HG02678 (cell line): ENCODE results near the gene CCDC89.

ENCODE experiments used
- ATAC-seq: cut with Tn5 transposase; IDR thresholded peaks from one replicate; pipeline ENCODE4 v1.9.1; 2021; ENCODE audit warnings: mild to moderate bottlenecking, moderate library complexity; ENCODE audit not compliant: unreplicated experiment

The CCDC89 gene

DNA sequence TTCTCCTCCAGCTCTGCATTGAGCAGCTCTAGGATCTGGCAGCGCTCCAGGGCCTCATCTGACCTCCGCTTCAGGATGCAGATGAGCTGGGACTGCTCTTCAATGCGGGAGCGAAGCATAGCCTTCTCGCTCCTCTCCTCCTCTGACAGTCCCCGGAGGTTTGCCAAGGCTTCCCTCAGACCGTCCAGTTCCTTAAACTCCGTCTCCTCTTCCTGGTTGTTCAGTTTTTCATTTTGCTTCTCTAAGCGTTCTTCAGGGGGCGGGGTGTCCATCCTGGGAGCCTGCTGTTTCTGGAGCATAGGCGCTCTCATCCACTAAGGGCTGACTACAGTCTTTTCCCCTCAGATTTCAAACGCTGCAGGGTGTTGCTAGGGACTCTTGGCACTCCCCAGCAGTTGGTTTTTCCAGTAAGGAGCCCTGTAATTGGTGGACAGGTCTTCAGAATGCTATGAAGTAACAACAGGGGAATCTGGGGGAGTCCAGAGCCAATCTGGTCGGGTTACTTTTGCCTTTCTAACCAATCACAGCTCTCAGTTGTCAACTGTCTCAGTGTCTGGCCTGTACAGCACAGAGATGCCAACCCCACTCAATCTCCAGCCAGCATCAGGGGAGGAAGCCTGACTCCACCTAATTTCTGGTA is at the start of gene CCDC89:
Gene CCDC89 (minus strand): TSS at position 376 of the 640 bp plus-strand sequence. CDS start 65 bp downstream, at position 311.
- no peak for ATAC-seq

DNA sequence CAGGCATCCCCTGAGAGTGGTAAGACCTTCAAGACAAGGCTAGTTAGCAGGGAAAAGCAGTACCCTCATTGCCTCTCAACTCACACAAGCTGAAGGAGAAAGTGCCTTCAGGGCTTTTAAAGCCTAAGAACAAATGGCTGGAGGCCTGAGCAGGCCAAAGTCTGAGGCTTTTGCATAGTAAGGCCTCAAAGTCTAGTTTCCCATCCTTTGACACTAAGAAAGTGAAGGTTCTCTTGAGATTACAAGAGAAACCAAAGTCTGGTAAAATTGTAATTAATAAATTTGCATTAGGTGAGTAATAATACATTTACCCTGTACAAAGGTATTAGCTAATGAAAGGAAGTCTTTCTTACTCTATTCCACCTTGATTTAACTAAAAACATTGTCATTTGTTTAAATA is 47.0 kb upstream of the CCDC89 start:
- peak; percentile 72 for ATAC-seq

DNA sequence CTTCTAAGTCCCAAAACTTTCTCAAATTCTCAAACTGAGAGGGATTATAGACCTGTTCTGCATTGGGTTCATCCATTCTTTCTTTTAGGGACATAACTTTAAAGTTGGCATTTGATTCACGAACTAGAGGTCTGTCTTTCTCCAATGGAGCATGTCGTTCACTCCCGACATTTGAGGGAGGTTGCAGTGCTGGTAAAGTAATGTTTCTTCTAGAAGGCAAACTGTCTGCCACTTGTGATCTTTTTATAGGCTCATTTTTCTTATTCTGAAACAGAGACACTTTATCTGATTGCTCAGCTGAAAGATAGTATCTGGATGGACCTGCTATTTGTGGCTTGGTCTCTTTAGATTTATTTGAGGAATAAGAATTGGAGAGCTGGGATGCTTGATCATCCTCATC is 40.4 kb upstream of the CCDC89 start:
- no peak for ATAC-seq

DNA sequence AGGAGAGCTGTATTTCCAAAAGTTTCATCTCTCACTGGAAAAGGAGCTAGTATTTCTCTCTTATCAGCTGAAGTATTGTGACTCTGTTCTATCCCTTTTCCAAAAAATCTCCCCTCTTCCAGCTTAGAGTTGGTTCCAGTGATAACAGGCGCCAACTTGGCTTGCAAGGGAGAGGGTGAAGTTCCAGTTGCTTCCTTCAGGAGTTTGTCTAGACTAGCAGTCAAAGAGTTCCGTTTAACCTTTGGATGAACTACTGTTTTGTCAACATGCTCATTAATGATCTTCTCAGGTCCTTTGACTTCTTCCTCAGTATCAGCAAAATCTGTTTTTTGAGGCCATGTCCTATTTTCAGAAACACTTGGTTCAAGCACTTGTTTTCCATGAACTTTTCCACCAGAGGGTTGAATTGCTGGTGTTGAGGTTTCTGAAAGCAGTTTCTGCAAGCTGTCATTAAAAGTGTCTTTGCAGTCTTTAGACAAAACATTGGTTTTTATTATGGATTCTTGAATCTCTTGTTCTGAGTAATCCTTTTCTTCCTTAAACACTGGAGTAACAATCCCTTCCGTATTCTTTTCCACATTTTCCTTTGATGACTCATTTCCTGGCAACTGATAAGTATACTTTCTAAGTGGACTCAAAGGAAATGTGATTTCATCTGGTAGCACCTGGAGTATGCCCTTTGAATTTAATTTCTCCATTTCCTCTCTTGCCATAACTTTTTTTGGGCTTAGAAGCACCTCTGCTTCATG is 39.7 kb upstream of the CCDC89 start:
- ATAC-seq = no peak

DNA sequence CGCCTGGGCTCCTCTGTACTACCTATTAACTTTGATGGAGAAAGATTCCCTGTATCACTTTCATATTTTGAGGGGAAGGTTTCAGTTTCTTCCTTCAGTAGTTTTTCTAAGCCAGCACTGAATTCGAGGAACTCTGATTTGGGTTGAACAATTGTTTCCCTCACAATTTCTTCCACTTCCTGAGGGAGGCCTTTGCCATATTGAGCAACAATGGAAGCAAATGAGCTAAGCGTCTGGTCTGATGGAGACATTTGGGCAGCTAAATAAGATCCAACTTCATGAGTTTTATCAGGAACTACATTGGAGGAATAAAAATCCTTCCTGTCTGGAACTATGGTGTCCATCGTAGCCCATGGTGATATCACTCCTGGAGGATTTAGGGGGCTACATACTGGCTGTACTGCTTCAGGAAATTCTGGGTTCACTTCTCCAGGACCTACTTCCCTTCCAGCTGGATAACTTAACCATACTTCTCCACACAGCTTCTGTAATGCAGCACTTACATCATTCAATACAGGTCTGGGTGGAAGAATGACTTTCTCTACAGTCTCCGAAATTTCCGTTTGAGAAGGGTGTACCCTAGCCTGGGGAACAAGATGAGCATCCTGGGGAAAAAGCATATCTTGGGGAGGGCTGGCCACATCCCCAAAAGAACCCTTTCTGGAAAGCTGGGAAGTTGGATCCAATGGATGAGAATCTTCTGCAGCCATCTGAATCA is 38.9 kb upstream of the CCDC89 start:
- no peak for ATAC-seq

GRCh38 chr11:85723088-85723487 is 37.1 kb upstream of the CCDC89 start:
- no peak for ATAC-seq

- no peak for ATAC-seq
These were observed 35.2 kb upstream of the CCDC89 start for GRCh38 chr11:85721191-85721590.

DNA sequence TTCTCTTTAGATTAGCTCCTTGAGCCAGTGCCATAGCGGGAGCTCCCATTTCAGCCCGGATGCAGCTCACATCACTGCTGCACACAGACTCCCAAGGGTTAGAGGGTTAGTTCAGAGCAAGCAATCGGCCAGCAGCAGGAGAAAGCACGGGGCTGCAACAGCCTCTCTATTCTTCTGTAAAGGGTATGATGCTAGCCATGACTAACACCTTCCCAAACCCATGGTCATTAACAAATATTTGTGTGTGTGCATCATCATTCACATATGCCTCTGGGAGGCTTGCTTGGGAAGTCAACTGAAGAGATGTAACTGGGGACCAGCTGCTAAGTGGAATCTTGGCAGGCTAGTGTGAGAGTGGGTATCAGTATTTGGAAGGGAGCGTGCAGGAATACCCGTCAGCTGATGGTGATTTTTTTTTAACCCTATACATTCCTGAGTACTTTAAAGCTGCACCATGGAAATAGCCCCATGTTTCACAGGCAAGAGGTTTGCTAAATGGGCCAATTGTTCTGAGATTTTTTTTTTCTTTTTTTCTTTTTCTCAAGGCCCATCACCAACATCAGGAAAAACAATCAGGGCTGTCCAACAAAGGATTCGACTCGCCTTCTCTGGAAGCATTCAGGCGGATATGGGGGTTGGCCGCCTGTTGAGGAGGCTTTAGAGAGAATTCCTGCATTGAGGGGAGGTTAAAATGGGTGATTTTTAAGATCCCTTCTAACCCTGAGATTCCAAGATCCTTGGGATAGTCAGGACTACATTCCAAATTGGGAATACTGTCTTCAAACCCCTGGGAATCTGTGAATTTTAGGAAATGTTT is 33.2 kb upstream of the CCDC89 start:
- ATAC-seq = no peak

GRCh38 chr11:85718126-85718943 is 32.3 kb upstream of the CCDC89 start:
- no peak for ATAC-seq

DNA sequence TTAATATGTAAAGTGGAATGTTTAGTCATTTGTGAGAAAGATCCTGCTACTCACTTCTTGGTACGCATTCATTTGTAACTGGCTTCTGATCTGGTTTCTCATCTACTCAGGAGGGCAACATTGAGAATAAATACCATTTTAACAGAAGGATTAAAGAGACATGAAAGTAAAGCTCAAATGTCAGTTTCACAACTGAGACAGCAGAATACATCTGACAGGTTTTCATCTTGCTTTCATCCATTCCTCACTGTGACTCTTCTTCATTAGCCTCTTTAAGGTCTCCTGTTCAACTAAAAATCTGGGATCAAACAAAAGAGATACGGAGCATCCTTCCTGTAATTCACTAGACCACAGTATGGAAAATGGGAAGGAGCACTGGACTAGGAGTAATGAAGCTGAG is 31.4 kb upstream of the CCDC89 start:
- ATAC-seq = no peak

GRCh38 chr11:85712953-85713352 is 27.0 kb upstream of the CCDC89 start:
- no peak for ATAC-seq

GRCh38 chr11:85710917-85711316 is 24.9 kb upstream of the CCDC89 start:
- ATAC-seq = no peak

DNA sequence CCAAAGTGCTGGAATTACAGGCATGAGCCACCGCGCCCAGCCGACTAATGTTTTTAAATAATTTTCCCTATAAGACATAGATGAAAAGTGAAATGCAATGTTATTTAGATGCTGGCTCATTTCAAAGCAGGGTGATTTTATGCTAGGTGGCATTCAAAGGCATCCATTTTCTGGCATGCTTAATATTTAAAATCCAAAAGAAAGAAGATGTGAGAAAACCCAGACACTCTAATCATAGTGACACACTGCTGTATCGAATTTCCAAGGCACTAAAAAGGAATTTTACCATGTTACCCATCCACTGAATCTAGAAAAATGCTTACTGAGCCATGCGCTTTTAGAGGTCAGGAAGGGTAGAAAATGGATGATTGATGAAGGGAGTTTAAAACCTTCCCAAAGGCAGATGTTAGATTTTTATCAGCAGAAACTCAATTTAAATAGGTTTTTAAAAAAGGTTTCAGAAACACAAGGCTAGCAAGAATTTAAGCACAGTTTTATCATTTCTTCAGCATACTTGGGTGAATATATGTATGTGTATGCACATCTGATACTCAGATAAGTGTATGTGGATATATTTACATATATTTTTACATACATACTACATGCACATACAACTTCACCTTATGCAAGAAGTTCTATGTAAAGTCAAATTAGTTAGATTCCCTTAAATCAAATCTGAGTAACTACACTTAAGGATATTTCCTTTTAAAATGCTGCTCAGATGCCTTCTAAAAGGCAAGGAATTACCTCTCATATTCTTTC is 24.1 kb upstream of the CCDC89 start:
- no peak for ATAC-seq

DNA sequence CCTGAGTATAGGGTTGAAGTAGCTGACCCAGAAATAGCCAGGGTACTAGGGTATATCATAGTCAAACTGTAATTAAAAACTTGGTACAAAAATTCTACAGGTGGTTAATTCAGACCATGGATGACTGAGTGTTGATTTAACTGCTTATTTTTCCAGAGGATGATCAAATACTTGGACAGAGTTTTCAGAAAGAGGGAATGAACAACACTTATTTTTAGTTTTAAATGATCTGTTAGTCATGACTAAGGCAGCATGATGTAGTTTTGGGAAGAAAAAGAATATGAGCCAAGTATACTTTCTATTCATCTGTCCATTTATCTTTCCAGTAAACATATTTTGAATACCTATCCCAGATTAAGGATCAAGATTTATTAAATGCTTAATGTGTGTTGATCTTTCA is 19.8 kb upstream of the CCDC89 start:
- no peak for ATAC-seq

DNA sequence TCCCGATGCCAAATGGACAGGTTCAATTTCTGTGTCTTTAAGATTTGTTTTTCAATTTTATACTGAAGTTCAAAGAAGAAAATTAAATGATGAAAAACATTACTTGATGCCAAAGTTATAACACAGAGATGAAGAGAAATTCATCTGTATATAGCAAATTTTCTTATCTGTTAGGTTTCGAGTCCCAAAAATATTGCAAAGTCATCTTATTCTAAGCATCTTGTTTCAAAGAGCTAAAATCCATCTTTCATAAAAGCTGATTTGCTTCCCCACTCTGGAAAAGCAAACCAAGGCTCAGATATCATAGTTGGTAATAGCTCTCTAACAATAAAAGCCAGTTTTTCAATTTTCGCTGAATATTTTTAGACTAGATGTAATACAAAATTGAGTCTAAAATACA is 19.0 kb upstream of the CCDC89 start:
- no peak for ATAC-seq

- ATAC-seq = peak; percentile 95
These were observed 14.2 kb upstream of the CCDC89 start for GRCh38 chr11:85699957-85700741.

DNA sequence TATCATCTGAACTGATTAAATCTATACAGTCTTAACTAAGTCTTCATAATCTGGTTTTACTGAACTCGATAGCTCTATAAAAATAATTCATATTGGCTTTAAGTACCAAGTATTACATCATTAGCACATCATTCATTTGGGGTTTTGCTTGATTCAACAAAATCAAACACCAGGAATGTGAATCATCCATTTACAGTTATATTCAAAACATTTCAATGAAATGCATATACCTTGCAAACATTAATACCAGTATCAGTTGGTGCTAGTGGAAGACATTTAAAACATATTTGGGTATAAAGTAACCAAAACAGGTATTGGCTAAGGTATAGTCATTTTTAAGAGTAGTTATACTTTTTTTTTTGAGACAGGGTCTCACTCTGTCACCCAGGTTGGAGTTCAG is 12.2 kb upstream of the CCDC89 start:
- ATAC-seq = no peak

GRCh38 chr11:85697747-85698146 is 11.8 kb upstream of the CCDC89 start:
- no peak for ATAC-seq

- ATAC-seq = no peak
These were observed 9.6 kb upstream of the CCDC89 start for GRCh38 chr11:85695546-85695945.
